ENCODE measurements around the gene NELFB. TPM values are rescaled to one million over a fixed set of nuclear protein-coding genes. Genes with fewer than 3 reads are reported as not detected.

Gene NELFB
- polyA plus RNA-seq, 1 donor from 2014 or later: 64.7 TPM

DNA sequence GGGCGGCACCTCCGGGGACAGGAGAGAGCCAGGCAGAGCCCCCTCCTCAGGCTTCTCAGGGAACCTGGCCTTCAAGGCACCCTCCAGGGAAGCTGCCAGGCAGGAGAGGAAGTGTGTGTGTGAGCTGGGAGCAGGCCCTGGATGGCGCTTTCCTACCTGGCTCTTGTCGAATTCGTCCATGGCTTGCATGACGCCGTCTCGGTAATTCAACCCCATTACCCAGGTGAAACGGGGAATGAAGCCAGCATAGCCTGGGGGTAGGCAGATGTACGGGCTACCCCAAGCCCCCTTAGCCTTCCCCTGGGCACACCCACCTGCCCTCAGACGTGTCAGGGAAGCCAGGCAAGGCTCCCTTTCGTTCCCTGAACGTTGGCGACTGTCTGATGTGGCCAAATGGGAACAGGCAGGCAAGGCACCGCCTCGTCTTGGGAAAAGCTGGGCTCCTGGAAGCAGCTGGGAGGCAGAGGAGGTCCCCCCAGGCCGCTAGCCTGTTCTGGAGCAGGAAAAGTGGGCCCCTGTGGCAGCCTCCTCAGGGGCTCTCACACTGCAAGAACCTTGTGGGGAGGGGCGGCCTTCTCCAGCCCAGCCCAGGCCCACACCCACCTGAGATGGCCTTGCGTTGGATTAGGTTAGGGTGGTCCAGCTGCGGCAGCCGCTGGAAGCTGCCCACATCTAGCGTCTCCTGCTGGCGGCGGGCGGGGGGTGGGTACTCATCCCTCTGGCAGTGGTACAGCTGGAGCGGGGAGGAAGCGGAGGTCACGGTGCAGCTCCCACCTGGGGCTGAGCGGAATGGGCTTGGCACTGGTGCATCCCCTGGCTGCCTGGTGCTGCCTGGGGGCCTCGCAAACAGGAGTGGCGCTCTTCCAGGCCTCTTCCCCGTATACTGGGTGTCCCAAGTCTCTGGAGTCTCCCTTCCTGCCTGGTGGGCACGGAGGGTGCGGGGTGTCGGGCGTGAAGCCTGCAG lies 10.4 kb upstream of the NELFB start:
- no peak overlapping the region for H3K9ac ChIP-seq (ENCODE audit: low read length)
- no peaks in the 10 kb centered on the region for H4K20me1 ChIP-seq (ENCODE audit: insufficient read depth)
- no peak overlapping the region for H3K4me3 ChIP-seq (ENCODE audit: low read length)
- peaks cover 14% of the 10 kb centered on the region for H3K79me2 ChIP-seq (replicated peaks; ENCODE audit: insufficient read depth, low read length)
- H3K36me3 ChIP-seq (ENCODE audit: insufficient read depth, low read length): no peaks in the 10 kb centered on the region
- no peak overlapping the region for H3K4me2 ChIP-seq (ENCODE audit: low read length)
- no peaks in the 10 kb centered on the region for H3K9me3 ChIP-seq (ENCODE audit: low read length)
- no peaks in the 10 kb centered on the region for H3K9me2 ChIP-seq (ENCODE audit: insufficient read depth, low read length)
- no peak overlapping the region for H3K27ac ChIP-seq (ENCODE audit: low read length)
- no peaks in the 10 kb centered on the region for H3K27me3 ChIP-seq (ENCODE audit: insufficient read depth, low read depth, low read length)
- H3F3A ChIP-seq (ENCODE audit: insufficient read depth, low read length, poor library complexity, severe bottlenecking): no peaks in the 10 kb centered on the region
- no peak overlapping the region for H2AFZ ChIP-seq (ENCODE audit: low read depth, low read length)
- TF ChIP-seq, protein P1, sequence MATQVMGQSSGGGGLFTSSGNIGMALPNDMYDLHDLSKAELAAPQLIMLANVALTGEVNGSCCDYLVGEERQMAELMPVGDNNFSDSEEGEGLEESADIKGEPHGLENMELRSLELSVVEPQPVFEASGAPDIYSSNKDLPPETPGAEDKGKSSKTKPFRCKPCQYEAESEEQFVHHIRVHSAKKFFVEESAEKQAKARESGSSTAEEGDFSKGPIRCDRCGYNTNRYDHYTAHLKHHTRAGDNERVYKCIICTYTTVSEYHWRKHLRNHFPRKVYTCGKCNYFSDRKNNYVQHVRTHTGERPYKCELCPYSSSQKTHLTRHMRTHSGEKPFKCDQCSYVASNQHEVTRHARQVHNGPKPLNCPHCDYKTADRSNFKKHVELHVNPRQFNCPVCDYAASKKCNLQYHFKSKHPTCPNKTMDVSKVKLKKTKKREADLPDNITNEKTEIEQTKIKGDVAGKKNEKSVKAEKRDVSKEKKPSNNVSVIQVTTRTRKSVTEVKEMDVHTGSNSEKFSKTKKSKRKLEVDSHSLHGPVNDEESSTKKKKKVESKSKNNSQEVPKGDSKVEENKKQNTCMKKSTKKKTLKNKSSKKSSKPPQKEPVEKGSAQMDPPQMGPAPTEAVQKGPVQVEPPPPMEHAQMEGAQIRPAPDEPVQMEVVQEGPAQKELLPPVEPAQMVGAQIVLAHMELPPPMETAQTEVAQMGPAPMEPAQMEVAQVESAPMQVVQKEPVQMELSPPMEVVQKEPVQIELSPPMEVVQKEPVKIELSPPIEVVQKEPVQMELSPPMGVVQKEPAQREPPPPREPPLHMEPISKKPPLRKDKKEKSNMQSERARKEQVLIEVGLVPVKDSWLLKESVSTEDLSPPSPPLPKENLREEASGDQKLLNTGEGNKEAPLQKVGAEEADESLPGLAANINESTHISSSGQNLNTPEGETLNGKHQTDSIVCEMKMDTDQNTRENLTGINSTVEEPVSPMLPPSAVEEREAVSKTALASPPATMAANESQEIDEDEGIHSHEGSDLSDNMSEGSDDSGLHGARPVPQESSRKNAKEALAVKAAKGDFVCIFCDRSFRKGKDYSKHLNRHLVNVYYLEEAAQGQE (IDR thresholded peaks at IDR 0.05; ENCODE audit: borderline replicate concordance): no peak
- TF ChIP-seq EZH2 (IDR thresholded peaks at IDR 0.05; ENCODE audit: borderline replicate concordance, insufficient read depth, low read length, poor library complexity, severe bottlenecking): no peak
- TF ChIP-seq RAD21 (conservative IDR thresholded peaks at IDR 0.05): no peak

DNA sequence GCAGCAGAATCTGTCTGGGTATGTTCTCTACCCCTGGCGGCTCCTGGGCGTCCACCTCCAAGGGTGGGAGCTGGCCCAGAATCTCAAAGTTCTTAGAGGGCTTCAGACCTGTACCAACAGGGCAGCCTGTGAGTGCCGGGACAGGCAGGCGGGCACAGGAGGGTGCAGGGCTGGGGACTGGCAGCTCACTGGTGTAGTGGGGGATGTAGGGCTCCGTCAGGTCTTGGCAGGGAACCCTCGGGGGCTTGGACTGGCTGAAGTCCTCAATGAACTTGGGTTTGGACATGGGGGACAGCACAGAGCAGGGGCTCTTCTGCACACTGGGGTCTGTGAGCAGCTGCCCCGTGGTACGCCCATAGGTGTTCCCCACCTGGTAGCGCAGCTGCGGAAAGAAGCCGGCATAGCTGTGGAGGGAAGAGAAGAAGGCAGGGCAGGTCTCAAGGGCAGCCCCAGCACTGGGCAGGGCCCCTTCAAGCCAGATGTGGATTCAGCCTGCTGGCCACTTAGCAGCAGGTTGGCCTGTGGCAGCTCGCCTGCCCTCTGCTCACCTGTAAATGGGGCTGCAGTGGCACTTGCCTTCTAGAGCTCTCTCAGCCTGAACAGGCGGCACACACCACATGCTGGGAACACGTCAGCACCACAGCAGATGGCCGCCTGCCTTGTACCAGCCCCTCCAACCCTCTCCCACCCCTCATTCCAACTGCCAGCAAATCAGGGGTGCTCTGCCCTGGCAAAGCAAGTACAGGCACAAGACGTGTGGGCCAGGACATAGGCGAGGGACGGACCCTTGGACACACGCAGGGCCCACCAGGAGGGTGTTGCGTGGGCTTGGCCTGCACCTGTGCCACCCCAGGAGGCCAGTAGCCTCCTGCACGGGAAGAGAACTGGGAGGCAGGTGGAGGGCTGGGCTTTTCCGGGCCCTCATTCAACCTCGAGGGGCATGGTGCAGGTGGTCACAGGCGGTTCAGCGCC lies 9.4 kb upstream of the NELFB start:
- Histone ChIP-seq H3K4me2 (ENCODE audit: low read length) (no peak overlapping the region), H3K4me3 (ENCODE audit: low read length) (no peak overlapping the region), H3K27ac (ENCODE audit: low read length) (no peak overlapping the region), H3K9me2 (ENCODE audit: insufficient read depth, low read length) (no peaks in the 10 kb centered on the region), H3K9ac (ENCODE audit: low read length) (no peak overlapping the region), H3K36me3 (ENCODE audit: insufficient read depth, low read length) (no peaks in the 10 kb centered on the region), H2AFZ (ENCODE audit: low read depth, low read length) (no peak overlapping the region), H3K9me3 (ENCODE audit: low read length) (no peaks in the 10 kb centered on the region), H3K79me2 (replicated peaks; ENCODE audit: insufficient read depth, low read length) (peaks cover 14% of the 10 kb centered on the region), H3K27me3 (ENCODE audit: insufficient read depth, low read depth, low read length) (no peaks in the 10 kb centered on the region), H3F3A (ENCODE audit: insufficient read depth, low read length, poor library complexity, severe bottlenecking) (no peaks in the 10 kb centered on the region), H4K20me1 (ENCODE audit: insufficient read depth) (no peaks in the 10 kb centered on the region)
- TF ChIP-seq, protein P2, sequence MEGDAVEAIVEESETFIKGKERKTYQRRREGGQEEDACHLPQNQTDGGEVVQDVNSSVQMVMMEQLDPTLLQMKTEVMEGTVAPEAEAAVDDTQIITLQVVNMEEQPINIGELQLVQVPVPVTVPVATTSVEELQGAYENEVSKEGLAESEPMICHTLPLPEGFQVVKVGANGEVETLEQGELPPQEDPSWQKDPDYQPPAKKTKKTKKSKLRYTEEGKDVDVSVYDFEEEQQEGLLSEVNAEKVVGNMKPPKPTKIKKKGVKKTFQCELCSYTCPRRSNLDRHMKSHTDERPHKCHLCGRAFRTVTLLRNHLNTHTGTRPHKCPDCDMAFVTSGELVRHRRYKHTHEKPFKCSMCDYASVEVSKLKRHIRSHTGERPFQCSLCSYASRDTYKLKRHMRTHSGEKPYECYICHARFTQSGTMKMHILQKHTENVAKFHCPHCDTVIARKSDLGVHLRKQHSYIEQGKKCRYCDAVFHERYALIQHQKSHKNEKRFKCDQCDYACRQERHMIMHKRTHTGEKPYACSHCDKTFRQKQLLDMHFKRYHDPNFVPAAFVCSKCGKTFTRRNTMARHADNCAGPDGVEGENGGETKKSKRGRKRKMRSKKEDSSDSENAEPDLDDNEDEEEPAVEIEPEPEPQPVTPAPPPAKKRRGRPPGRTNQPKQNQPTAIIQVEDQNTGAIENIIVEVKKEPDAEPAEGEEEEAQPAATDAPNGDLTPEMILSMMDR (IDR thresholded peaks at IDR 0.05; ENCODE audit: poor library complexity, severe bottlenecking): no peak
- TF ChIP-seq, protein P1 (IDR thresholded peaks at IDR 0.05; ENCODE audit: borderline replicate concordance): no peak
- TF ChIP-seq MXI1 (conservative IDR thresholded peaks at IDR 0.05; ENCODE audit: poor library complexity, severe bottlenecking) (no peak), EP300 (conservative IDR thresholded peaks at IDR 0.05; ENCODE audit: poor library complexity, severe bottlenecking) (no peak), TAF1 (IDR thresholded peaks at IDR 0.05; ENCODE audit: low read depth) (no peak), SMC3 (conservative IDR thresholded peaks at IDR 0.05; ENCODE audit: poor library complexity) (no peak)
